Panc1 (cell line): ENCODE results near the gene CACNA1C. TPM values are rescaled to one million over a fixed set of nuclear protein-coding genes. Genes with fewer than 3 reads are reported as not detected.

ENCODE experiments used
- ATAC-seq: fragments of 200-7000 bp; cut with Tn5 transposase; 2 replicates; pipeline ENCODE4 v1.9.1; 2020; ENCODE audit warnings: mild to moderate bottlenecking, moderate library complexity
- BruUV-seq: library from RNA; stranded (reverse); fragments of 400-500 nt; replicated peaks from 2 replicates; lab custom pipeline; 2021; lab: Mats Ljungman, UMichigan
- CTCF ChIA-PET: fragments of 300-600 bp; sonication (Branson Sonifier 250); formaldehyde crosslinking; loops from one replicate; lab custom pipeline; 2022; ENCODE audit warnings: antibody characterized with exemption; lab: Charles Lee
- POLR2A ChIA-PET: fragments of 300-600 bp; sonication (Branson Sonifier 250); formaldehyde crosslinking; loops from one replicate; lab custom pipeline; 2022; ENCODE audit warnings: antibody characterized with exemption; lab: Charles Lee
- DNase-seq: peaks from one replicate; pipeline ENCODE4 v3.0.0-alpha.2; 2010; ENCODE audit warnings: low read depth, low spot score
- H3K27ac ChIP-seq: 2 replicates; pipeline ENCODE4 v1.5.1; 2011; ENCODE audit warnings: mild to moderate bottlenecking, low read length, inconsistent platforms
- H3K27me3 ChIP-seq: fragments of 200-500 bp; sonication (Bioruptor generic); 2 replicates; pipeline ENCODE4 v1.6.0; 2014; ENCODE audit warnings: low read length, inconsistent platforms; ENCODE audit not compliant: control insufficient read depth, insufficient read depth
- H3K36me3 ChIP-seq: fragments of 200-500 bp; sonication (Bioruptor generic); 2 replicates; pipeline ENCODE4 v1.5.1; 2014; ENCODE audit warnings: inconsistent platforms, mild to moderate bottlenecking, low read length, moderate library complexity; ENCODE audit not compliant: control insufficient read depth, insufficient read depth
- H3K4me1 ChIP-seq: 2 replicates; pipeline ENCODE4 v1.5.1; 2011; ENCODE audit warnings: inconsistent platforms, mild to moderate bottlenecking, low read length, moderate library complexity; ENCODE audit not compliant: control insufficient read depth, insufficient read depth
- H3K4me3 ChIP-seq, 2 experiments: 2 replicates each; pipeline ENCODE4 v1.5.1; 2011 to 2012; ENCODE audit warnings: low read depth in 2 of 2, low read length in 2 of 2, mild to moderate bottlenecking in 2 of 2, inconsistent platforms in 1 of 2, moderate library complexity in 1 of 2
- H3K9me3 ChIP-seq: fragments of 200-500 bp; sonication (Bioruptor generic); 2 replicates; pipeline ENCODE4 v1.5.1; 2014; ENCODE audit warnings: low read depth, mild to moderate bottlenecking, inconsistent platforms, low read length, moderate library complexity; ENCODE audit not compliant: control insufficient read depth, insufficient read depth
- CTCF ChIP-seq: fragments of 450-650 bp; IDR thresholded peaks from 2 replicates; pipeline ENCODE4 v1.5.1; 2017; ENCODE audit warnings: mild to moderate bottlenecking
- POLR2AphosphoS5 ChIP-seq: IDR thresholded peaks from 2 replicates; pipeline ENCODE4 v1.6.1; 2012; ENCODE audit warnings: mild to moderate bottlenecking, low read depth, low read length, moderate library complexity
- REST ChIP-seq, 2 experiments: IDR thresholded peaks; 2 replicates each; pipeline ENCODE4 v1.6.1; 2011 to 2012; ENCODE audit warnings: low read depth in 2 of 2, control low read depth in 1 of 2, low read length in 1 of 2, mild to moderate bottlenecking in 1 of 2, moderate library complexity in 1 of 2; ENCODE audit not compliant: insufficient read depth in 1 of 2
- SIN3A ChIP-seq: IDR thresholded peaks from 2 replicates; pipeline ENCODE4 v1.6.1; 2012; ENCODE audit warnings: low read depth, mild to moderate bottlenecking, low read length, moderate library complexity, borderline replicate concordance; ENCODE audit not compliant: insufficient read depth
- TCF7L2 ChIP-seq: IDR thresholded peaks from 2 replicates; pipeline ENCODE4 v1.6.1; 2011; ENCODE audit warnings: mild to moderate bottlenecking, low read depth, low read length, inconsistent platforms
- in situ Hi-C: cut with HindIII; loops from 2 replicates; pipeline ENCODE4 v1.10.0; 2016; ENCODE audit warnings: low sequenced_read_pairs, low pct_unique_long_range_greater_than_20kb
- intact Hi-C: fragments of 100-400 bp; cut with micrococcal nuclease; formaldehyde crosslinking; loops from one replicate; pipeline ENCODE4 v1.10.0; 2022; ENCODE audit not compliant: unreplicated experiment
- total RNA-seq: library from RNA; stranded (reverse); gene quantifications from one replicate; pipeline ENCODE4 v1.2.1, GENCODE V29; 2021; ENCODE audit not compliant: unreplicated experiment

CACNA1C gene
- total RNA-seq, 1 experiment from 2014 or later = 0.03 TPM

- Histone ChIP-seq H3K4me3 (no peak overlapping the region), H3K9me3 (no peaks in the 10 kb centered on the region), H3K36me3 (no peaks in the 10 kb centered on the region), H3K27me3 (no peaks in the 10 kb centered on the region), H3K4me1 (no peaks in the 10 kb centered on the region), H3K27ac (no peak overlapping the region)
- DNase-seq (no peak), ATAC-seq (no peak; the same call in 1 of the 2 replicates)
- no TSS peak for BruUV-seq
- POLR2A ChIA-PET = no interaction called here
- intact Hi-C loops (no loop called here), in situ Hi-C loops (no loop called here)
- CTCF ChIA-PET = no interaction called here
- TF ChIP-seq TCF7L2 = no peak
- TF ChIP-seq REST (IDR thresholded peaks at IDR 0.05; ENCODE audit: insufficient read depth in 1 of 2, low read depth in 2 of 2, low read length in 1 of 2) = no peak
- TF ChIP-seq SIN3A = no peak
- no peak for TF ChIP-seq CTCF
- TF ChIP-seq POLR2AphosphoS5 = no peak
Observed at GRCh38 chr12:2336409-2336829, 283.6 kb downstream of the CACNA1C start.

GRCh38 chr12:2337031-2338010 lies 284.5 kb downstream of the CACNA1C start:
- POLR2A ChIA-PET = no interaction called here
- ATAC-seq (no peak), DNase-seq (no peak)
- in situ Hi-C loops = no loop called here
- no peaks in the 10 kb centered on the region for H3K27me3 ChIP-seq
- BruUV-seq = no TSS peak
- H3K9me3 ChIP-seq = no peaks in the 10 kb centered on the region
- TF ChIP-seq SIN3A (no peak), POLR2AphosphoS5 (no peak), REST (IDR thresholded peaks at IDR 0.05; ENCODE audit: insufficient read depth in 1 of 2, low read depth in 2 of 2, low read length in 1 of 2) (no peak), TCF7L2 (no peak), CTCF (no peak)
- H3K4me3 ChIP-seq = no peak overlapping the region
- no peak overlapping the region for H3K27ac ChIP-seq
- CTCF ChIA-PET = no interaction called here
- H3K4me1 ChIP-seq = no peaks in the 10 kb centered on the region
- intact Hi-C loops = no loop called here
- H3K36me3 ChIP-seq = no peaks in the 10 kb centered on the region
